NCI-H2081 (cell line): ENCODE data around the gene MEX3A.
"Not testable (repeated sequence)": the region's sequence is repeated elsewhere in the genome, so short reads cannot be mapped to it uniquely, and the experiment has no call there.

Experiments used
- DNase-seq, 2 experiments: peaks; one replicate each; lab custom pipeline; 2025; lab: John Stamatoyannopoulos, UW

MEX3A gene

DNA sequence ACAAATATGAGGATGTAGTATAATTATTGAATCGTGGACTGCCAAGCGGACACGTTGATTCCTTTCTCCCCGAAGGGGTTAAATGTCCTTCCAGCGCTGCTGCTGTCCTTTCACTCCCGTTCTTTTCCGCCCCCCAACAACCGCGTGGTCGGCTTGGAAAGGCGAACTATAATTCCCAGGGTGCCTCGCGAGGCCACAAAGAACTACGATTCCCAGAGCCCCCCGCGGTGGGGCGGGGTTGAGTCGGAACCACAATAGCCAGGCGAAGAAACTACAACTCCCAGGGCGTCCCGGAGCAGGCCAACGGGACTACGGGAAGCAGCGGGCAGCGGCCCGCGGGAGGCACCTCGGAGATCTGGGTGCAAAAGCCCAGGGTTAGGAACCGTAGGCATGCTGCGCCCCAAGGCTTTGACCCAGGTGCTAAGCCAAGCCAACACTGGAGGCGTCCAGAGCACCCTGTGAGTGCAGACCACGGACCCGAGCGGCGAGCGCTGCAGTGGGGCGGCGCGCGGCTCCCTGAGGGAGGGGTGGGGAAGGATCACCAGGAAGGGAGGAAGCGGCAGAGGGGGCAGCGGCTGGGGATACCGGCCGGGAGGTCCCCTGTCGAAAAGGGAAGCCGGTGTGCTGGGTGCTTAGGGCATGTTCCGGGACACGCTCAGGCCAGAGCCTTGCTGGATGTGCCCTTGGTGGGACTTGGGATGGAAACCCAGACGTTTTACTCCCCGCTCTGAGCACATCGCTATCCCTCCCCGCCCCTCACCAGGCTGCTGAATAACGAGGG lies 27.6 kb downstream of the MEX3A start, which contains the start of gene LAMTOR2:
Gene LAMTOR2 (plus strand): TSS at position 283 of the 781 bp plus-strand sequence. CDS start 108 bp downstream, at position 391.
- DNase-seq: peak; percentile 100

- DNase-seq: peak; percentile 89
Measured at GRCh38 chr1:156053768-156054499, 28.3 kb downstream of the MEX3A start, which contains the start of gene UBQLN4. Gene UBQLN4, minus strand, starts transcription at chr1:156053798. Its CDS starts 97 bp downstream, at chr1:156053701.

DNA sequence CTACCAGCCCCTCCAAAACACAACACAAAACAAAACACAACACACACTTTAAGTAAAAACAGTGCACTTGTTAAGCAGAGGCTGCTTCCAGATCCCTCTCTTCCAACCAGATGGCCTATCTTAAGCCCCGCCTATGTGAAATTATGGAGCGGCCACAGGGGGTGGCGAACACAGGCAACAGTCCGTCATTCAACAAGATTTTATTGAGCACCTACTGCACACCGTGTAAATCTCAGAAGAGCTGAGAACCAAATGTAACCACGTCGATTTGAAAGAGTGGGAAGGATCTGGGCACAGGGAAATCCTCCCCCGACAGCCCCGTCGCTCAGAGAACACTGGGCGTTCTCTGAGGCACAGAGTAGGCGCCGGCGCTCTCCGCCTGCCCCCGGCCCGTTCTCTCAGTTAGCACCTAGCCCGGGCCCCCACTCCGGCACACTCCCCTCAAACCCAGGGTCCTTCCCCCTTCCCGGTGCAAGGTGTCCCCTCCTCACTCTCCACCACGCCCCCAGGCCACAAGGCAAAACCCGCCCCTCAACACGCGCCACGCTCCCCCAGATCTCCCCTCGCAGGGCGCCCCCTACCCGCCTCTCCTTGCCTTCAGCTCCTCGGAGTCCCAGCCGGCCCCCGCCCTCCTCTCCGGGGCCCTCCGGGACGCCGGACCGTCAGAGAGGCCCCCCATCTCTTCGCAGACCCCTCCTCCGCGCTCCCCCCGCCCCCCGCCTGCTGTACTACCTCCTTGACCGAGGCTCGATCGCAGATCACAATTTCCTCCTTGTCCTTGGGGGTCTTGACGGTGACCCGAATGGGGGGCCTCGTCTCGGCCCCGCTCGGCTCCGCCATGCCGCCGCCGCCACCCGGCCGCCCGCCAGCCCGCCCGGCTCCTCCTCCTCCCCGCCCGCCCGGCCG lies 29.1 kb downstream of the MEX3A start:
- DNase-seq: peak; percentile 43 to 59

- no peak for DNase-seq
Measured at GRCh38 chr1:156051011-156051725, 31.1 kb downstream of the MEX3A start.

GRCh38 chr1:156050376-156050775 lies 31.9 kb downstream of the MEX3A start:
- DNase-seq: no peak

DNA sequence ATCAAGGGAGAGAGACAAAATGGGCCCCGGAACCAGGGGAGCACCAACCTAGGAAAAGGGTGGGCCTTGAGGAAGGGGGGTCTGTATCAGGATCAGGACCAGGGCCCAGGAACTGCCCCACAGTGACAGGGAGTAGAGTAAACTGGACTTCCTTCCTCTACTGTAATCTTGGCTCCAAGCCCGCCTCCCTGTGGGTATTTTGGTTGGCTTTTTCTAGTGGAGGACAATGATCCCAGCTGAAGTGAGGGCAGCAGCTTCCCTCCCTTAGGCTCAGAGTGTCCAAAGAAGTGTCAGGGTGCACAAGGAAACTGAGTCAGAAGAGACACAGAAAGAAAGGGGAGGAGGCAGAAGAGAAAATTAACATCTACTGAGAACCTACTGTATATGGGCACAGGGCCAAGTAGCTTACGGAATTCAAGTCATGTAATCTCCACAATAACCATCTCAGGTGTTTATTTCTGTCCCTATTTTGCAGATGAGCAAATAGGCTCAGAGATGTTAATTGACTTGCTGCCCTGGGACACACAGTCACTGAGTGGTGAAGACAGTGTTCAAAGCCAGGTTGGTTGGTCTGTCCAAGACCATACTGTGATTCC lies 33.5 kb downstream of the MEX3A start:
- DNase-seq: no peak

- no peak for DNase-seq
Measured at GRCh38 chr1:156045076-156045475, 37.2 kb downstream of the MEX3A start.

DNA sequence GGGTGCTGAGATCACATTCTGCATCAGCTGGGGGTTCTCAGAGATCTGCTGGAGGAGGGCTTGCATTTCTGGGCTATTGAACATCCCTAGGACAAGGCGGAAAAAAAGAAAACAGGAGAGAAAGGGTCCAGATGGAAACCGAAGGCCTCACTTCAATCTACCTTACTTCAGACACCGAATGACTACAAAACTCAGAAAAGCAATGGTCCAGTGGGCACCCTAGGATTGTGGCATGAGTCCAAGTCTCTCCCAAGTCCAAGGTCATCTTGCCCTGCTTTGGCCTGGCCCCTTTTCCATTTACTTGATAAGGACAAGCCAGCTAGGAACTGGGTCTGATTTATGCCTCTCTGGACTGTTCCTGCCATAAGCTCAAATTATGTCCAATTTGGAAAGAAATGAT lies 39.4 kb downstream of the MEX3A start:
- no peak for DNase-seq

DNA sequence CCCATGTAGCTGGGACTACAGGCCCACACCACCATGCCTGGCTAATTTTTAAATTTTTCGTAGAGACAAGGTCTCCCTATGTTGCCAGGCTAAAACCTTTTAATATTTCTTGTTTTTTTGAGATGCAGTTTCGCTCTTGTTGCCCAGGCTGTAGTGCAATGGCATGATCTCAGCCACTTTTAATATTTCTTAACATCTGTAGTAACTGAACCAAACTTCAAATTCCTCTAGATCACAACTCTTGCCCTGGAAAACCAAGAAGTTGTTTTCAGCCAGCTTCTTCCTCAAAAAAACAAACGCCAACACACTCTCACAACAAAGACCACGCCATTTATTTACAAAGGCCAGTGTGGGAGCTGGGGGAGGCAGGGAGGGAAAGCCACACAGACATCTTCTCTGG lies 47.3 kb downstream of the MEX3A start:
- DNase-seq: not testable (repeated sequence)

DNA sequence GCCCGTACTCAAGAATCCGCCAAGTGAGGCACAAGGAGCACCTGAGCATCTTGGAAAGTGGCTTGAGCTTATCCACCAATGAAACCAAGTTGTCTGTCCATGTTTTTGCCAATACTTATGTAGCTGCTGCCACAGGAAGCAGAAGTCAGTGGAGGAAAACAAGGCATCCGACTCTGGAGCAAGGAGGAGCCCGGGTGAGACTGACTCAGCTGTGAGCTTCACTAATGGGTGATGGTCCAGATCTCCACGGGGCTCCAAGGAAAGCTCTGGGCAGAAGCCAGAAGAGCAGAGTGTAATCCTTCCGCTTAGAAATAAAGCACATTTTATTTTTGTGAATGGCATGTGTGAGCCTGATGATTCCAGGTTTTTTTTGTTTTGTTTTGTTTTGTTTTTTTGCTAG lies 49.3 kb downstream of the MEX3A start:
- DNase-seq: no peak

GRCh38 chr1:156026588-156026987 lies 55.7 kb downstream of the MEX3A start:
- no peak for DNase-seq

GRCh38 chr1:156025876-156026275 lies 56.4 kb downstream of the MEX3A start:
- DNase-seq: no peak

DNA sequence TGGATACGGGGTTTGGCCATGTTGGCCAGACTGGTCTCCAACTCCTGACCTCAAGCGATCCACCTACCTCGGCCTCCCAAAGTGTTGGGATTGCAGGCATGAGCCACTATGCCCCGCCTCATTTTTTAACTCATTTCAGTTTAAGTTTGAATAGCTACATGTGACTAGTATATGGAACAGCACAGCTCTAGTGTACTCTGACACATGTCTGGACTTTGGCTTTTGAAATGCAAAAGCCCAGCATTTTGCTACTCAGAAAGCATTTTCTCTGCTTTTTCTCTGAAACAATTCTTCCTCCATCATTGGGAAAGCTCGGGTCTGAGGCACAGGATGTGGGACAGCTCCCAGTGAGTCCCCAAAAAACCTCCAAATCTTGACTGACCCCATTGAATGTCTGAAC lies 57.5 kb downstream of the MEX3A start:
- no peak for DNase-seq
